Measurements from ENCODE around the gene MPC2.

MPC2 gene

DNA sequence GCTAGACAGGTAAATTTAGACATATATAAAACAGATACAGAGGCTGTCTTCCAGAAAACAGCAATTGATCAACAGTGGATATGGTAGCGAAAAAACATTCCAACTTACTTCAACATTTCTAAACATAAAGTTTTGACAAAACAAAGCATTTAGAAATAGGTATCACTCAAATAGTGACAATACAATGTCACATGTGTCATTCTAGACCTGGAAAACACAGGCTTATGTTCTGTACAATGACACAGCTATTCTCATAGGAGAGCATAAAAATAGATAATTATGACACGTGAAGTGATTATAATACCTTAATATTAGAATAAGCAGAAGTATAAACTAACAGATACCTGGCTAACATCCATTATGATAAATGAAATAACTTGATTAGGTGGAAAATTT is 8.4 kb downstream of the MPC2 start:
- TF ChIP-seq CTCF (IDR thresholded peaks at IDR 0.05; ENCODE audit: low read depth, low read length) = no peak
- no peak for DNase-seq (ENCODE audit: low read depth in 2 of 2)
- no peak overlapping the region for H3K4me3 ChIP-seq (replicated peaks in 1 of 2; ENCODE audit: low read depth in 2 of 2, low read length in 2 of 2)

GRCh38 chr1:167927046-167927754 is 9.7 kb downstream of the MPC2 start:
- TF ChIP-seq CTCF (IDR thresholded peaks at IDR 0.05; ENCODE audit: low read depth, low read length) = no peak
- no peak overlapping the region for H3K4me3 ChIP-seq (replicated peaks in 1 of 2; ENCODE audit: low read depth in 2 of 2, low read length in 2 of 2)
- DNase-seq (ENCODE audit: low read depth in 2 of 2) = no peak

GRCh38 chr1:167926486-167926997 is 10.3 kb downstream of the MPC2 start:
- H3K4me3 ChIP-seq (replicated peaks in 1 of 2; ENCODE audit: low read depth in 2 of 2, low read length in 2 of 2) = no peak overlapping the region
- no peak for DNase-seq (ENCODE audit: low read depth in 2 of 2)
- TF ChIP-seq CTCF (IDR thresholded peaks at IDR 0.05; ENCODE audit: low read depth, low read length) = no peak

DNA sequence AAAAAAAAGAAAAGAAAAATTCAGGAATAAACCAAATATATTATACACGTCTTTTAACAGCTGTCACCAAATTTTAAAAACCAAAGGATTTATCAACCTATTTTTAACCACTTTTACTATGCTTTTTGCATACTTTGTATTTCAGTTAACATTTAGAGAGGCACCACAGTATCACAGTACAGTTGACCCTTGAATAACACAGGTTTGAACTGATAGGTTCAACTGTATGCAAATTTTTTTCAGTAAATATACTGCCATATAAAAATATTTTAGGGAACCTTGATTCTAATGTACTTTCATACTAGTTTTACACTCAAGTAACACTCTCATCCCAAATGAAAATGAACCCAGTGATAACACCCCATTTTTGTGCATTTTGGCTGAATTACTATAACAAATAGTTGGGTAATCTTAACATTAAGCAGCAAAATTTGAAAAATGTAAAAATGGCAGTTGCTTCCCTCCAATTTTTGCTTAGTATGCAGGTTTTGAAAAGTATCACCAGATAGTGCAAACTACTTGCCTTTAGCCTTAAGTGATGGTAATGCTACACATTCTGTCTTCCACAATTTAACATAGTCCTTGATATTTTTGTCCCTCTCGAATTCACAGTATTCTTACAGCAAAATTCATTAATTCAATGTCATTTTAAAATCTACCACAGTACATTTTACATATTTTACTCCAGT is 12.2 kb downstream of the MPC2 start:
- TF ChIP-seq CTCF (IDR thresholded peaks at IDR 0.05; ENCODE audit: low read depth, low read length) = no peak
- H3K4me3 ChIP-seq (replicated peaks in 1 of 2; ENCODE audit: low read depth in 2 of 2, low read length in 2 of 2) = no peak overlapping the region
- DNase-seq (ENCODE audit: low read depth in 2 of 2) = no peak

GRCh38 chr1:167924102-167924501 is 12.8 kb downstream of the MPC2 start:
- H3K4me3 ChIP-seq (replicated peaks in 1 of 2; ENCODE audit: low read depth in 2 of 2, low read length in 2 of 2) = no peak overlapping the region
- DNase-seq (ENCODE audit: low read depth in 2 of 2) = no peak
- TF ChIP-seq CTCF (IDR thresholded peaks at IDR 0.05; ENCODE audit: low read depth, low read length) = no peak

DNA sequence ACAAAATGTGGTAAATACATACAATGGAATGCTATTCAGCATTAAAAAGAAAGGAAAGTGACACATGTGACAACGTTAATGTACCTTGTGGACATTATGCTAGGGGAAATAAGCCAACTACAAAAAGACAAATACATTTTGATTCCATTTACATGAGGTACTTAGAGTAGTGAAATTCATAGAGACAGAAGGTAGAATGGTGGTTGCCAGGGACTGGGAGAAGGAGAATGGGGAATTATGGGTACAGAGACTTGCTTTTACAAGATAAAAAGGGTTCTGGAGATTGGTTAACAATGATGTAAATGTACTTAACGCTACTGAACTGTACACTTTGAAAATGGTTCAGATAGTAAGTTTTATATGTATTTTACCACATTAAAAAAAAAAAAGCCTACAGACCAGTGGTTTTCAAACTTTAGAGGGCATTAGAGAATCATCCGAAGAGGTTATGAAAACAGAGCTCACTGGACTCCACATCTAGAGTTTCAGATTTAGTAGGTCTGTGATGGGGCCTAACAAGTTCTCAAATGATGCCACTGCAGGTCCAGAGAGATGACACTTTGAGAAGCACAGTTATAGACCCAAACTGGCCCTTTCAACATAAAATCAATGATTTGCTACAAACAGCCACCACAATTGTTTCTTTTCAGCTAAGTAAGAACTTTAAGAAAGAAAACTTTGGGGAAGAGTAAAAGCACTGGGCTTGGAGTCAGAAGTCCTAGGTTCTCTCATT is 13.4 kb downstream of the MPC2 start:
- no peak for DNase-seq (ENCODE audit: low read depth in 2 of 2)
- no peak for TF ChIP-seq CTCF (IDR thresholded peaks at IDR 0.05; ENCODE audit: low read depth, low read length)
- no peak overlapping the region for H3K4me3 ChIP-seq (replicated peaks in 1 of 2; ENCODE audit: low read depth in 2 of 2, low read length in 2 of 2)

Data from cardiac fibroblast (primary cell).